CD4-positive, alpha-beta T cell treated with Interleukin-4 for 4 hours (primary cell): Measurements from ENCODE around the gene ADGRL3.
"Not testable (repeated sequence)": the region's sequence is repeated elsewhere in the genome, so short reads cannot be mapped to it uniquely, and the experiment has no call there.

Experiments used
- DNase-seq: peaks from one replicate; pipeline ENCODE4 v3.0.0-alpha.2; 2020

Gene ADGRL3

GRCh38 chr4:61665649-61666048 lies 465.5 kb downstream of the ADGRL3 start:
- no peak for DNase-seq

DNA sequence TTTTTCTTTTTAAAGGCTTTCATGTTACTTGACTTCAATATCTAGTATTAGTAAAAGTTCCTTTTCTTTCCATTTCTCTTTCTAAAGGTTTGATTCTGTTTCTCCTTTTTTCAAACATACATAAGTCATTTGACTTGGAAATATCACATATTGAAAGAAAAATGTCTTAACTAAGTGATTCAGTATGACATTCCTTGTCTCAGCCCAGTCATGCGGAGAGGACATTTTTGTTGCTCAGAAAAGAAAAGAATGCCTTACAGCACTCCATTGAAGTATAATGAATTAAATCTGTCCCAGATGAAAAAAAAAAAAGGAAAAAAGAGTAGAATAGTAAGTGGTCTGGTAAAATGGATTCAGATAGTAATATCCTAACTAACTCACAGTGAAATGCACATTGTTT lies 466.1 kb downstream of the ADGRL3 start:
- DNase-seq, result no peak

- no peak for DNase-seq
These were observed 471.5 kb downstream of the ADGRL3 start for GRCh38 chr4:61671599-61671998.

DNA sequence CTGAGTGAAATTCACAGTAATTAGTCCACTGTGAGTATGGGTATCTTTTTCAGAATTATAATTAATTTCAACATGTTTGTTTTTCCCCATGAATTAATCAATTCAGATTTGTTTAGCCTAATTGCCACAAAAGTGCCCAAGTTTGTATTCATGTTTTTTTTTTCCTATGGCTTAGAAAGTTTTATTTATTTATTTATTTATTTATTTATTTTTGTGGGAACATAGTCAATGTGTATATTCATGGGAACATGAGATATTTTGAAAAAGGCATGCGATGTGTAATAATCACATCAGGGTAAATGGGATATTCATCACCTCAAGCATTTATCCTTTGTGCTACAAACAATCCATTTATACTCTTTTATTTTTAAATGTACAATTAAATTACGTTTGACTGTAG lies 475.3 kb downstream of the ADGRL3 start:
- DNase-seq, result no peak

GRCh38 chr4:61678297-61678696 lies 478.2 kb downstream of the ADGRL3 start:
- DNase-seq, result no peak

DNA sequence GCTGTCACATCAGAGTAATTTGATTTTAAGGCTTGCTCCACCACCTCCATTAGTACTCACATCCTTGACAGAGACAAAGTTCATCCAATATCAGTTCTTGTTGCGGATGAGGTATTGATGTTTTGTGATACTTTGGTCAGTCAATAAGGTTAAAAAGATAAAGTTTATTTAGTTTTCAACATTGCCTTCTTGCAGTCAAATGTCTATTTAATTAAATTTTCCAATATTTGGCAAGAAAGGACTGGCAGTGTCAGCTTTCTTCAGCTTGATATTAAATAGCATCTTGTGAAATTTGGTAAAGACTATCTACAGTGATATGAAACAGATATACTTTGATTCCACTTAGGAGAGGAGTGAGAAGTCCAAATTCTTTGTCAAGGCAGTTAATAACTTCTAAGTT lies 493.4 kb downstream of the ADGRL3 start:
- no peak for DNase-seq

DNA sequence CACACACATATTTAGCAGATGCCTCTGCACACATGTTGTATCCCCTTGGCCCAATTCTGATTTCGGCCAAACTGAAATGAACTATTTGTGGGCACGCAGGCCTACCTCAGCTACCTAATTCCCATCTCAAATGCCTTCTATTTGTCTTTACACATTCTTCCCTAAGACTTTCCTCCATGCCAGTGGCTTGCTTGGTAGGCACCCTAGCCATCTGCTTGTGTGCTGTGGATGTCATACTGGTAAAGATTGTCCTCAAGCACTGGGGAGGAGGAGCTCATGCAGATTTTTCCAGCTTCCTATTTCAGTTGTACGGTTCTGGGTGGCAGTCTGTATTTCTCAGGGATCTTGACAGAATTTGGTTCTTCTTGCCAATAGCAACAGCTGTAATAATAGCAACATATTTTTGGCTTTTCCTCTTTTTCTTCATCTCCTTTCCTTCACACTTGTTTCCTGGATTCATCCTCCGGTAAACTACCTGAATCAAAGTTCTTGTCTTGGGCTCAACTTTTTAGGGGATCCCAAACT lies 514.3 kb downstream of the ADGRL3 start:
- DNase-seq, result no peak

DNA sequence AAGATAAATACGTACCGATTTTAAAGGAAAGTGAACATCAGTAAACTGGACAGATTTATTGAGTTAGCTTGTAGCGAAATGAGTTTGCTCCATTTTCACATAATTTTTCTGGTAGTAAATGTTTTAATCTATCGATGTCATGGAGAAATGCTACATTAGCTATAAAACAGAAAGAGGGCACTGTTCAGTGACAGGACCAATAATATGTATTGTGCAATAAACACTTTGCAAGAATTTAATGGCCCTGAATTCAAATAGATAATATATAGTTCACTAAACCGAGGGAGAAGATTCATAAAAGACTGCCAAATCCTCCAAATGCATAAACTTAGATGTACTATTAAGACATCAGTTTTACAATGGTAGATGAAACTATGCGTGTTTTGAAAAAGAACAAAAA lies 516.3 kb downstream of the ADGRL3 start:
- DNase-seq, result no peak

DNA sequence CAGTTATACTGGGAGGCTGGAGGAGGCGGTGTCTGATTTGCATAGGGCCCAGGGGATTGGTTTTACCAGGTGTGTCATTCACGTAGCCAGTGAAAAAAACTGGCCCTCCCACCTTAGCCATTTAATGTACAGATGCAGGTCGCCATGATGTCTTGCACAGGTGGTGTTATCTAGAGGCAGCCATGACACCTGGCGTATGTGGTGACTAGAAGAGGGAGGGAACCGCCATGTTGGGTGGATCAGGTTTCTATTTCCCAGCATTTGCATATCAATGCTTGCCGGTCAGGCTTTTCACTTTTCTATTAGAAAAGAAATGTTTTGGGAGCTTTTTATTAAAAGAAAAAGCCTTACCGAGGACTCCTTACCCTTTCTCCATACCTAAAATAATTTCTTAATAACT lies 523.4 kb downstream of the ADGRL3 start:
- DNase-seq, result no peak

DNA sequence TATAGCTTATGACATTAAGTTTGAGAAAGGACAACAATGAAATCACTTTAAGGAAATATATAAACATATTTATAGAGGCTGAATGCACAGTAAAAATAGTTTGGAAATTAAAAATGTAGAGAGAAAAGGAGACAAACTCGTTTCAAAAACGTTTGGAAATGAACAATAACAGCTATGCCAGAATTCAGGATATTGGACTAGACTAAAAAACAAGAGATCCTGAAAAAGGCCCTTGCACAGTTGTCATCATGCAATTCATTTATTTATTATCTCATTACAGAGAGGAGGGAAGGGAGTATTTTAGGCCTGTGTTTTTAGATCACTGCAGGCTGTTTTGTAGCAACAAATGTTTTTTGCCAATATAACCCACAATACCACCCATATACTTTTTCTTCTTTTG lies 527.2 kb downstream of the ADGRL3 start:
- no peak for DNase-seq

GRCh38 chr4:61734409-61734808 lies 534.3 kb downstream of the ADGRL3 start:
- DNase-seq, result no peak

GRCh38 chr4:61739887-61740286 lies 539.8 kb downstream of the ADGRL3 start:
- no peak for DNase-seq

GRCh38 chr4:61740886-61741285 lies 540.8 kb downstream of the ADGRL3 start:
- DNase-seq, result no peak

DNA sequence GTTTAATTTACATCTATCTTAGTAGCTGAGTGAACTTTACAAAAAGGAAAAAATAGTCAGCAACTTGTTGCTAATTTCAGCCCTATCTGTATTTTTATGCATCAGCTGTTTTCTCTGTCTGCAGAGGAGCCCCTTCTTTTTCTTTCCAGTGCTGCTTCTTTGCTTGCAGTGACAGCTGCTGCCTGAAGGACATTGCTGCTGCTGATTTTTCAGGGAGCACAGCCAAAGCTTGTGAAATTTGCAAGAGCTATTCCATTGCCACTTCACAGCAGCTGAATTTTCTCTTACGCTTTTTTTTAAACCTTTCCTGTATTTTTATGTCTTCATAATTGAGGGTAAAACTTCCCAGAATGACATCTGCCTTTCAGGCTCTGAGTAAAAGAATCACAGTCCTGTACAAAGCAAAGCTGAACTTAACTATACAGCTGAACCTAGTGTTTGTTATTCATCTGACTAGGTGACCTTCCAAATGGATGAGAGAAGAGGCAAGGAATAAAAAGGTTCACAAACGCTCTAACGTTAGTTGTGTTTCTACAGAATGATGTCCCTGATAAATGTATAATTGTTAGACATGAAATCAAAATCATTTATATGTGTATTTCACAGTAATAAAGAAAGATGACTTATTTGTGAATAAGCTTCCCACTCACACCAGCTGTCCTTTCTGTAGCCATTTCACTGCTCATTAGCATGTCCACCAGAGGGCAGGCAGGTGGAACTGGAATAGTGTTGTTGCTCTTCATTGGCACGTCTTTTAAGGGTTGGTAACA lies 541.4 kb downstream of the ADGRL3 start:
- no peak for DNase-seq

DNA sequence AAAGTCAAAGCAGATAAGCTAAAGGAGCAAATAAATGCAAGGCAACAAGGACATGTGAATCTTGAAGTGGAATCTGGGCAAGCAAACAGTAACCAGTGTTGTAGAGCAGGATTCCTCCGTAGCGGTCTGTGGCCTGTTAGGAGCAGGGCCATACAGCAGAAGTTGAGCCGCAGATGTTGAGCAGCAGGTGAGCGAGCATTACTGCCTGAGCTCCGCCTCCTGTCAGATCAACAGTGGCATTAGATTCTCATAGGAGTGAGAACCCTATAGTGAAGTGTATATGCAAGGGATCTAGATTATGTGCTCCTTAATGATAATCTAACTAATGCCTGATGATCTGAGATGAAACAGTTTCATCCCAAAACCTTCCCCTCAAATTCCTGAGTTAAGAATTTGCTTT lies 550.7 kb downstream of the ADGRL3 start:
- no peak for DNase-seq

DNA sequence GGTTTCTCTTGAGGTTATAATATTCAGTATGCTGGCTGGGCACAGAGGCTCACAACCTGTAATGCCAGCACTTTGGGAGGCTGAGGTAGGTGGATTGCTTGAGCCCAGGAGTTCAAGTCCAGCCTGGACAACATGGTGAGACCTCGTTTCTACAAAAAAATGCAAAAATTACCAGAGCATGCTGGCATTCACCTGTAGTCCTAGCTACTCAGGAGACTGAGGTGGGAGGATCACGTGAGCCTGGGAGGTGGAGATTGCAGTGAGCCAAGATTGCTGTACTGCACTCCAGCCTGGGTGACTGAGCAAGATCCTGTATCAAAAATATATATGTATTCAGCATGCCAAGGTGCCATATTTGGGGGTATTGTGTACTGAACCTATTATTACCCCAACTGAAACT lies 552.5 kb downstream of the ADGRL3 start:
- no peak for DNase-seq

- DNase-seq, result no peak
These were observed 553.6 kb downstream of the ADGRL3 start for GRCh38 chr4:61753739-61754138.

GRCh38 chr4:61756937-61757336 lies 556.8 kb downstream of the ADGRL3 start:
- not testable (repeated sequence) for DNase-seq

GRCh38 chr4:61757983-61758382 lies 557.9 kb downstream of the ADGRL3 start:
- DNase-seq, result not testable (repeated sequence)

DNA sequence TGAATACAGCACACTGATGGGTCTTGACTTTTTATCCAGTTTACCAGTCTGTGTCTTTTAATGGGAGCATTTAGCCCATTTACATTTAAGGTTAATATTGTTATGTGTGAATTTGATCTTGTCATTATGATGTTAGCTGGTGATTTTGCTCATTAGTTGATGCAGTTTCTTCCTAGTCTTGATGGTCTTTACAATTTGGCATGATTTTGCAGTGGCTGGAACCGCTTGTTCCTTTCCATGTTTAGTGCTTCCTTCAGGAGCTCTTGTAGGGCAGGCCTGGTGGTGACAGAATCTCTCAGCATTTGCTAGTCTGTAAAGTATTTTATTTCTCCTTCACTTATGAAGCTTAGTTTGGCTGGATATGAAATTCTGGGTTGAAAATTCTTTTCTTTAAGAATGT lies 558.5 kb downstream of the ADGRL3 start:
- not testable (repeated sequence) for DNase-seq

- DNase-seq, result not testable (repeated sequence)
These were observed 559.1 kb downstream of the ADGRL3 start for GRCh38 chr4:61759245-61759644.

GRCh38 chr4:61759885-61760284 lies 559.8 kb downstream of the ADGRL3 start:
- DNase-seq, result not testable (repeated sequence)

DNA sequence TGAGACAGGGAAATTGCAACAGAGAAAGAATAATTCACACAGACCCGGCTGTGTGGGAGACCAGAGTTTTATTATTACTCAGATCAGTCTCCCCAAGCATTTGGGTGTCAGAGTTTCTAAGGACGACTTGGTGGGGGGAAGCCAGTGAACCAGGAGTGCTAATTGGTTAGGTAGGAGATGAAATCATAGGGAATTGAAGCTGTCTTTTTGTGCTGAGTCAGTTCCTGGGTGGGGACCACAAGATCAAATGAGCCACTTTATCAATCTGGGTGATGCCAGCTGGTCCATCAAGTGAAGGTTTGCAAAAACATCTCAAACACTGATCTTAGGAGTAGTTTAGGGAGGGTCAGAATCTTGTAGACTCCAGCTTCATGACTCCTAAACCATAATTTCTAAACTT lies 560.7 kb downstream of the ADGRL3 start:
- DNase-seq, result no peak

DNA sequence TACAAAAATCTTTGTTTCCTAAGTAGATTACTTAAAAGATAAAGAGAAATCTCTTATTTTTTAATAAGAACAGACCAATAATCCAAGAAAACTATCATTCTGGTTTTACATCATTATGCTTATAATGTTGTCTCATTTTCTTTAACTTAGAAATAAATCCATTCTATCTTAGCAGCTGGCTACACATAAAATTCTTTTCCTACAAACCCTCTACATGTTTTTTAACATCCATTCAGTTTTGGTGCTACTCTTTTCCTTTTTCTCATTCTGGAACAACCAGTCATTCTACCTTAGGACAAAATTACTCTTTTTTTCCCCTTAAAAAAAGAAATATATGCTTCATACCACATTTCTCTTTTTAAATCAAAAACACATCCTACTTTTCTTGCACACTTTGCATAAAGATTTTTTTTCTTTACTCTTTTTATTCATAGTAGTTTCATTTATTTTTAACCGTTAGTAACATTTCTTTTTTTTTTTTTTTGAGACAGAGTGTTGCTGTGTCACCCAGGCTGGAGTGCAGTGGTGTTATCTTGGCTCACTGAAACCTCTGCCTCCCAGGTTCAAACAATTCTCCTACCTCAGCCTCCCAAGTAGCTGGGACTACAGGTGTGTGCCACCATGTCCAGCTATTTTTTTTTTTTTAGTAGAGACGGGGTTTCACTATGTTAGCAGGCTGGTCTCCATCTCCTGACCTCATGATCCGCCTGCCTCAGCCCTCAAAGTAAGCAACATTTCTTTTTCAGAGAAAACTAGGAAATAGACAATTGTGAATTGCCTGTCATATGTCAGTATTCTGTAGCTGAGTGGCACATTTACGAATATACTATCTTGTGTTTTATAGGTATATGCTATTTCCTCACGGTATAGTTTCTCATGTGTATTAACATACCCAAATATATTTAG lies 562.8 kb downstream of the ADGRL3 start:
- DNase-seq, result no peak
